B cell (primary cell): Measurements from ENCODE around the gene KIAA1217.

Experiments
- CTCF ChIP-seq: fragments of 200-600 bp; IDR thresholded peaks from one replicate; pipeline ENCODE4 v1.8.0; 2022; ENCODE audit warnings: antibody characterized with exemption, mild to moderate bottlenecking
- EZH2 ChIP-seq: IDR thresholded peaks from 2 replicates; pipeline ENCODE4 v1.6.1; 2012; ENCODE audit warnings: borderline replicate concordance, low read depth, mild to moderate bottlenecking, moderate library complexity, low read length; ENCODE audit not compliant: insufficient read depth, poor library complexity, severe bottlenecking

GRCh38 chr10:24208661-24209431 lies at the start of gene KIAA1217:
- no peak for TF ChIP-seq EZH2
- no peak for TF ChIP-seq CTCF
